ENCODE measurements around the gene CPNE4. TPM values are rescaled to one million over a fixed set of nuclear protein-coding genes. Genes with fewer than 3 reads are reported as not detected.

CPNE4 gene
- total and polyA plus RNA-seq, 2 donors from 2014 or later = 0.79 to 1.2 TPM

DNA sequence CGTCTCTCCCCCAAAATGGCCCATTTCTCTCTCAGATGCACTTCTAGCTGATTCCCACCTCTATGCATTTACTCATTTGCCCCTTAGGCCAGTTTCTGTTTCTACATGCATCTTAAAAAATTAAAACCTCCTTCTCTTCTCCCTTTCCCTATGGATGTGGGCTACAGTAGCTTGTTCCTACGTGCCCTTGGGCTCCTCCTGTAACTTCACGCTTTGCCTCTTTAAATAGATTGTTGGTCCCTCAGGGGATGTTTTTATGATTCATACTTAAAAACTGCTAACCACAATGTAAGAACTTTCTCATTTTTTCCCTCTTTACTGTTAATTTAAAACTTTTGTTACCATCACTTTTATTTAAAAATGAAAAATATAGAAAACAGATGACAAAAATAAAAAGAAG, 346.4 kb downstream of the CPNE4 start:
- Histone ChIP-seq H3K4me3 (ENCODE audit: low read length in 3 of 3) (no peak overlapping the region), H3K27ac (ENCODE audit: low read depth in 2 of 2, low read length in 2 of 2) (no peak overlapping the region), H3K4me1 (ENCODE audit: control insufficient read depth in 2 of 3, insufficient read depth in 2 of 3, low read depth in 1 of 3, low read length in 3 of 3) (no peaks in the 10 kb centered on the region), H3K9ac (ENCODE audit: low read length in 3 of 3) (no peak overlapping the region), H3K36me3 (ENCODE audit: control insufficient read depth in 2 of 3, insufficient read depth in 3 of 3, low read length in 3 of 3) (no peaks in the 10 kb centered on the region), H3K27me3 (ENCODE audit: control insufficient read depth, insufficient read depth, low read length) (no peaks in the 10 kb centered on the region), H3K9me3 (ENCODE audit: control insufficient read depth in 2 of 3, insufficient read depth in 1 of 3, low read length in 3 of 3) (no peaks in the 10 kb centered on the region)
- TF ChIP-seq, protein P1, sequence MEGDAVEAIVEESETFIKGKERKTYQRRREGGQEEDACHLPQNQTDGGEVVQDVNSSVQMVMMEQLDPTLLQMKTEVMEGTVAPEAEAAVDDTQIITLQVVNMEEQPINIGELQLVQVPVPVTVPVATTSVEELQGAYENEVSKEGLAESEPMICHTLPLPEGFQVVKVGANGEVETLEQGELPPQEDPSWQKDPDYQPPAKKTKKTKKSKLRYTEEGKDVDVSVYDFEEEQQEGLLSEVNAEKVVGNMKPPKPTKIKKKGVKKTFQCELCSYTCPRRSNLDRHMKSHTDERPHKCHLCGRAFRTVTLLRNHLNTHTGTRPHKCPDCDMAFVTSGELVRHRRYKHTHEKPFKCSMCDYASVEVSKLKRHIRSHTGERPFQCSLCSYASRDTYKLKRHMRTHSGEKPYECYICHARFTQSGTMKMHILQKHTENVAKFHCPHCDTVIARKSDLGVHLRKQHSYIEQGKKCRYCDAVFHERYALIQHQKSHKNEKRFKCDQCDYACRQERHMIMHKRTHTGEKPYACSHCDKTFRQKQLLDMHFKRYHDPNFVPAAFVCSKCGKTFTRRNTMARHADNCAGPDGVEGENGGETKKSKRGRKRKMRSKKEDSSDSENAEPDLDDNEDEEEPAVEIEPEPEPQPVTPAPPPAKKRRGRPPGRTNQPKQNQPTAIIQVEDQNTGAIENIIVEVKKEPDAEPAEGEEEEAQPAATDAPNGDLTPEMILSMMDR (IDR thresholded peaks at IDR 0.05; ENCODE audit: borderline replicate concordance, extremely low read depth, insufficient read depth) = no peak
- no peak for FAIRE-seq
- no peak for DNase-seq
- intact Hi-C loops (cut with DNase I) = no loop called here

DNA sequence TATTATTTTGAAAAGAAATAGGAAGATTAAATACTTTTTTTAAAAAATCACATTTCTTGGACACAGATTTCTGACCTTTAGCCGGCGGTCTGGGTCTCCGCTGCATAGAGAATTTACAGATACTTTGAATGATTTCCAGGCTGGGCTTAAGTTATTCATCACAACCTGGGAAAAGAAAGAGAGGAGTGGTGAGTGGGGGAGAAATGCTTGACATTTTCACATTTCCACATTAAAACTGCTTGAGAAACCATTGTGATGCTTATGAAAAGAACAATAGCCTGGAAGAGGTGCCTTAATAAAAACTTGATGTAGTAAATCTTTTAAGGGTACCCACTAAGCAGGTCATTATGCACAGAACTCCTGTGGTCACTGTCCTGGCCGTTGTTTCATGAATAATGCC, 365.2 kb downstream of the CPNE4 start:
- Histone ChIP-seq H3K9me3 (ENCODE audit: control insufficient read depth in 2 of 3, insufficient read depth in 1 of 3, low read length in 3 of 3) (no peaks in the 10 kb centered on the region), H3K4me3 (ENCODE audit: low read length in 3 of 3) (no peak overlapping the region), H3K27ac (ENCODE audit: low read depth in 2 of 2, low read length in 2 of 2) (no peak overlapping the region), H3K4me1 (ENCODE audit: control insufficient read depth in 2 of 3, insufficient read depth in 2 of 3, low read depth in 1 of 3, low read length in 3 of 3) (no peaks in the 10 kb centered on the region), H3K9ac (ENCODE audit: low read length in 3 of 3) (no peak overlapping the region), H3K27me3 (ENCODE audit: control insufficient read depth, insufficient read depth, low read length) (no peaks in the 10 kb centered on the region), H3K36me3 (ENCODE audit: control insufficient read depth in 2 of 3, insufficient read depth in 3 of 3, low read length in 3 of 3) (no peaks in the 10 kb centered on the region)
- intact Hi-C loops (cut with DNase I) = no loop called here
- TF ChIP-seq, protein P1 (IDR thresholded peaks at IDR 0.05; ENCODE audit: borderline replicate concordance, extremely low read depth, insufficient read depth) = no peak
- DNase-seq (no peak), FAIRE-seq (no peak)

DNA sequence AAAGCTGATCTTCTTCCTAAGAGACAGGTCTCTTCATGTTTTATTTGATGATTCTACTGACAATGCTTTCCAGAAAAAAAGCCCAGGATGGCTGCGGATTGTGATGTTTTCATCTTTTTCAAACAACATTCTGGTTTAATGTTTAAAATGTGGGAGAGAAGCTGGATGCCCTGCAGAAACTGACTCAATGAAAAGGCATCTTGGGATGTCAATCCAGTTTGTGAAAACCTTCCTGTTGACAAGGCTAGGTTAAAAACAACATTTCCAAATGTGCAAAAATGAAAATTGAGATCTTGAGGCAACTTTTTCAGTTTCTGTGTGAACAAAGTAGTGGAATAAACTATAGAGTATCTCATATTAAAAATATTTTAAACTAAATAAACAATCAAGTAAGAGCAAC, 376.0 kb downstream of the CPNE4 start:
- Histone ChIP-seq H3K27ac (ENCODE audit: low read depth in 2 of 2, low read length in 2 of 2) (no peak overlapping the region), H3K36me3 (ENCODE audit: control insufficient read depth in 2 of 3, insufficient read depth in 3 of 3, low read length in 3 of 3) (no peaks in the 10 kb centered on the region), H3K27me3 (ENCODE audit: control insufficient read depth, insufficient read depth, low read length) (no peaks in the 10 kb centered on the region), H3K9ac (ENCODE audit: low read length in 3 of 3) (no peak overlapping the region), H3K9me3 (ENCODE audit: control insufficient read depth in 2 of 3, insufficient read depth in 1 of 3, low read length in 3 of 3) (no peaks in the 10 kb centered on the region), H3K4me3 (ENCODE audit: low read length in 3 of 3) (no peak overlapping the region), H3K4me1 (ENCODE audit: control insufficient read depth in 2 of 3, insufficient read depth in 2 of 3, low read depth in 1 of 3, low read length in 3 of 3) (no peaks in the 10 kb centered on the region)
- intact Hi-C loops (cut with DNase I) = no loop called here
- DNase-seq (no peak), FAIRE-seq (no peak)
- TF ChIP-seq, protein P1 (IDR thresholded peaks at IDR 0.05; ENCODE audit: borderline replicate concordance, extremely low read depth, insufficient read depth) = no peak

DNA sequence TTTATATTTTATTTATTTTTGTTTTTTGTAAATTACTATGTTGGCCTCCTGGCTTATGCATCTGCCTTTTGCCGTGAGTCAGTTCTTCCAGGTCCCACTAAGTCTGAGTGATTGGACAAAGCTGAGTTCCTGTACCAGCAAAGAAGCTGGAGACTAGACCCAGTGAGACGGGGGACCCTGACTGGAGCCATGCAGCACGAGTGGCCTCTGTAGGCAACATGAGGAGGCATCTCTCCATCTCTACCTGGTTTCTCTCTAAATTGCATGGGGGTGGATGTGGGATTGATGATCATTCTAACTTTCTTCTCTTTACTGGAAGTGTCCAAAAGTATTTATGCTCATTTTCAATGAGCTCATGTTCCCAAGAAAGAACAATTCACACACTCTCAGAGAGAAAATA, 376.7 kb downstream of the CPNE4 start:
- Histone ChIP-seq H3K27me3 (ENCODE audit: control insufficient read depth, insufficient read depth, low read length) (no peaks in the 10 kb centered on the region), H3K4me1 (ENCODE audit: control insufficient read depth in 2 of 3, insufficient read depth in 2 of 3, low read depth in 1 of 3, low read length in 3 of 3) (no peaks in the 10 kb centered on the region), H3K9me3 (ENCODE audit: control insufficient read depth in 2 of 3, insufficient read depth in 1 of 3, low read length in 3 of 3) (no peaks in the 10 kb centered on the region), H3K4me3 (ENCODE audit: low read length in 3 of 3) (no peak overlapping the region), H3K9ac (ENCODE audit: low read length in 3 of 3) (no peak overlapping the region), H3K27ac (ENCODE audit: low read depth in 2 of 2, low read length in 2 of 2) (no peak overlapping the region), H3K36me3 (ENCODE audit: control insufficient read depth in 2 of 3, insufficient read depth in 3 of 3, low read length in 3 of 3) (no peaks in the 10 kb centered on the region)
- DNase-seq = no peak
- no peak for FAIRE-seq
- intact Hi-C loops (cut with DNase I) = no loop called here
- TF ChIP-seq, protein P1 (IDR thresholded peaks at IDR 0.05; ENCODE audit: borderline replicate concordance, extremely low read depth, insufficient read depth) = no peak

All from kidney (tissue), 14 donors.